WI38 (cell line): ENCODE results near the gene EPHB3.

Experiments
- H3K4me3 ChIP-seq: 2 replicates; pipeline ENCODE4 v1.5.1; 2011; ENCODE audit warnings: low read depth, mild to moderate bottlenecking, control low read depth, low read length
- TF ChIP-seq, protein P1 (sequence below): IDR thresholded peaks from 2 replicates; pipeline ENCODE4 v1.5.1; 2012; ENCODE audit warnings: low read depth, mild to moderate bottlenecking, control low read depth, low read length

EPHB3 gene

DNA sequence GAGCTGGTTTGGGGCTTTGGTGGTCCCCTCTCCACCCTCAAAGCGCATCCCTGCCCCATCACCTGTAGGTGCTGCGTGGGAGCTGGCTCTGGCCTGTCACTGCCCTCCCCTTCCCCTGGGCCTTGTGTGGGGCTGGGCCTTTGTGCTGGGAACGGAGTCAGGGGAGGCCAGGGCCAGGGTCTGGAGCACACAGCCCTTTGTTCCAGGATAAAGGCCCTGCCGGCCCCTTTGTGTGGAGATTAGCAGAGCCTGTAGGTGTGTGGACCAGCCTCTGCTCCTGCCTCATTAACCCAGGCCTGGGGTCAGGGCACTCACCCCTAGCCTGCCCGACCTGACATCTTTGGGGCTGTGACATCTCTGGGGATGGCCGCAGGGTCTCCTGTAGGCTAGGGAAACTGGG is 8.9 kb downstream of the EPHB3 start:
- TF ChIP-seq, protein P1, sequence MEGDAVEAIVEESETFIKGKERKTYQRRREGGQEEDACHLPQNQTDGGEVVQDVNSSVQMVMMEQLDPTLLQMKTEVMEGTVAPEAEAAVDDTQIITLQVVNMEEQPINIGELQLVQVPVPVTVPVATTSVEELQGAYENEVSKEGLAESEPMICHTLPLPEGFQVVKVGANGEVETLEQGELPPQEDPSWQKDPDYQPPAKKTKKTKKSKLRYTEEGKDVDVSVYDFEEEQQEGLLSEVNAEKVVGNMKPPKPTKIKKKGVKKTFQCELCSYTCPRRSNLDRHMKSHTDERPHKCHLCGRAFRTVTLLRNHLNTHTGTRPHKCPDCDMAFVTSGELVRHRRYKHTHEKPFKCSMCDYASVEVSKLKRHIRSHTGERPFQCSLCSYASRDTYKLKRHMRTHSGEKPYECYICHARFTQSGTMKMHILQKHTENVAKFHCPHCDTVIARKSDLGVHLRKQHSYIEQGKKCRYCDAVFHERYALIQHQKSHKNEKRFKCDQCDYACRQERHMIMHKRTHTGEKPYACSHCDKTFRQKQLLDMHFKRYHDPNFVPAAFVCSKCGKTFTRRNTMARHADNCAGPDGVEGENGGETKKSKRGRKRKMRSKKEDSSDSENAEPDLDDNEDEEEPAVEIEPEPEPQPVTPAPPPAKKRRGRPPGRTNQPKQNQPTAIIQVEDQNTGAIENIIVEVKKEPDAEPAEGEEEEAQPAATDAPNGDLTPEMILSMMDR = no peak
- H3K4me3 ChIP-seq = no peak overlapping the region

DNA sequence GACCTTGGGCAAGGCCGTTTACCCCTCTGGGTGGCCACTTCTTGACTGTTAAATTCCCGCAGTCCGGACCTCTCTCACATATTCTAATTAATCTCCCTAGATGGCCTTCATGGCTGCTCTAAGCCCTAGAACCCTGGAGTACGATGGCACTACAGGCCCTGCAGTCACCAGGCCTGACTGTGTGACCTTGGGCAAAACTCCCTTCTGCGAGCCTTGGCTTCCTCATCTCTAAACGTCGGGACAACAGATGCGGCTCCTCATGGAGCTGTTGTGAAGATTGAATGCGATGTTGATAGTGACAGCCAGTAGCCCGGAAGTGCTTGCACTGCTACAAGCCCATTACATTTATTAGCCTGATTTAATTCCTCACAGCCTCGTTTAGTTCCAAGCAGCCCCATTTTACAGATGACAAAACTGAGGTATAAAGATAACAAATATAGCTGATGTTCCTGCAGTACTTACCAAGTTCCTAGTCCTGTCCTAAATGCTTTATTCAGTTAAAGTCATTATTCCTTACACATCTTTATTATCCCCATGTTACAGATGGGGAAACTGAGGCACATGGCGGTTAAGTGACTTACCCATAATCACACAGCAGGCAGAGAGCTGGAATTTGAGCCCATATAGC is 10.3 kb downstream of the EPHB3 start:
- TF ChIP-seq, protein P1 = no peak
- H3K4me3 ChIP-seq = no peak overlapping the region

DNA sequence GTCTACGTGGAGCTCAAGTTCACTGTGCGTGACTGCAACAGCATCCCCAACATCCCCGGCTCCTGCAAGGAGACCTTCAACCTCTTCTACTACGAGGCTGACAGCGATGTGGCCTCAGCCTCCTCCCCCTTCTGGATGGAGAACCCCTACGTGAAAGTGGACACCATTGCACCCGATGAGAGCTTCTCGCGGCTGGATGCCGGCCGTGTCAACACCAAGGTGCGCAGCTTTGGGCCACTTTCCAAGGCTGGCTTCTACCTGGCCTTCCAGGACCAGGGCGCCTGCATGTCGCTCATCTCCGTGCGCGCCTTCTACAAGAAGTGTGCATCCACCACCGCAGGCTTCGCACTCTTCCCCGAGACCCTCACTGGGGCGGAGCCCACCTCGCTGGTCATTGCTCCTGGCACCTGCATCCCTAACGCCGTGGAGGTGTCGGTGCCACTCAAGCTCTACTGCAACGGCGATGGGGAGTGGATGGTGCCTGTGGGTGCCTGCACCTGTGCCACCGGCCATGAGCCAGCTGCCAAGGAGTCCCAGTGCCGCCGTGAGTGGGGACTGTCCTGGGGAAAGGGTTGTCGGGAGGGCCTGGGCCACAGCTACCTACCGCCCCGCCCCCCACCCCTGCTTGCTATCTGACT is 11.2 kb downstream of the EPHB3 start:
- no peak overlapping the region for H3K4me3 ChIP-seq
- TF ChIP-seq, protein P1 = no peak

DNA sequence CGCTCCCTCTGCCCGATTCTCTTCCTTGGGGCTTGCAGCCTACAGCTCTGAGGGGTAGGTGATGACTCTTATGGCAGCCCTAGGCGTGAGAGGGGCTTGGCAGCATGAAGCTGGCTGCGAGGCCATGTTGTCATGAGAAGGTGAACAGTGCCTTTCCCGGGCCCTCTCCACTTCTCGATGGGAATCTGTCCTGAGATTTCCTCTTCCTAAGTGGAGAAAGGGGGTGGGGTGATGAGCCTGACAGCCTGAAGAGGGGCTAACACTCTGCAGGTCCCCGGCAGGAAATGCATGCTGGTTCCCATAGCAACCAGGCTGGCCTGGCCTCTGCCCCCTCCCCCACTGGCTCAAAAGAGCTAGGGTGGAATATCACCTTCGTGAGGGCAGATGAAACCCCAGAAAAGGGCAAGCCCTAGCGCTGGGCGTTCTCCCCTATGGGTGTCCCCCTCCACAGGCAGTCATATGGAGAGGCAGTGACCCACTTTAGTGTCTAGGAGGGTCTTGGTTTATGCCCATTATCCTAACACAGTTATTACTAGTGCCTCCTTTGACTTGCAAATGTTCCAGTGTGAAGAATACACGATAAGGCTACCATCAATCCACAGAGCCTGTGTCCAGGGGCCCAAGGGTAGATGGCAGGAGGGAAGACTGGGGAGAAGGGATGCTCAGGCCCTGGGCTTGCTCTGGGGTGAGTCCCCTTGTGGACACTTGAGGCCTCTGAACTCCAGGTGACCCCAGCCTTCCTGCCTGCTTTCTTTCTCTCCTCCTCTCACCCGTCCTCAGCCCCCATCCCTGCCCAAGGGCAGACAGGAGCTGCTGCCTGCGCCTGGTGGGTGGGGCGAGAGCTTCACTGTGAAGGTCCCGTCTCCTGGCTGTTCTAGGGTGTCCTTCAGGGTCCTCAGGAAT is 13.2 kb downstream of the EPHB3 start:
- H3K4me3 ChIP-seq = no peak overlapping the region
- TF ChIP-seq, protein P1 = no peak

DNA sequence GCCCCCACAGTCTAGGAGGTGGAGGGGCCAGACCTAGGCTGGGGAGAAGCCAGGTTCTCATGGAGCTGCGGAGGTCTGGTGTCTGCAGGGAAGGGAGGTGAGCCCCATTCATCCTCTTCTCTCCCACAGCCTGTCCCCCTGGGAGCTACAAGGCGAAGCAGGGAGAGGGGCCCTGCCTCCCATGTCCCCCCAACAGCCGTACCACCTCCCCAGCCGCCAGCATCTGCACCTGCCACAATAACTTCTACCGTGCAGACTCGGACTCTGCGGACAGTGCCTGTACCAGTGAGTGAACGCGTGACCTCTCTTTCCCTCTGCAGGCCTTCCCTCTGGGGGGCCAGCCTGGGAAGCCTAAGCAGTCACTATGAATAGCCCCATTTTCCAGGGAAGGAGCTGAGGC is 14.1 kb downstream of the EPHB3 start:
- H3K4me3 ChIP-seq = no peak overlapping the region
- TF ChIP-seq, protein P1 = no peak

DNA sequence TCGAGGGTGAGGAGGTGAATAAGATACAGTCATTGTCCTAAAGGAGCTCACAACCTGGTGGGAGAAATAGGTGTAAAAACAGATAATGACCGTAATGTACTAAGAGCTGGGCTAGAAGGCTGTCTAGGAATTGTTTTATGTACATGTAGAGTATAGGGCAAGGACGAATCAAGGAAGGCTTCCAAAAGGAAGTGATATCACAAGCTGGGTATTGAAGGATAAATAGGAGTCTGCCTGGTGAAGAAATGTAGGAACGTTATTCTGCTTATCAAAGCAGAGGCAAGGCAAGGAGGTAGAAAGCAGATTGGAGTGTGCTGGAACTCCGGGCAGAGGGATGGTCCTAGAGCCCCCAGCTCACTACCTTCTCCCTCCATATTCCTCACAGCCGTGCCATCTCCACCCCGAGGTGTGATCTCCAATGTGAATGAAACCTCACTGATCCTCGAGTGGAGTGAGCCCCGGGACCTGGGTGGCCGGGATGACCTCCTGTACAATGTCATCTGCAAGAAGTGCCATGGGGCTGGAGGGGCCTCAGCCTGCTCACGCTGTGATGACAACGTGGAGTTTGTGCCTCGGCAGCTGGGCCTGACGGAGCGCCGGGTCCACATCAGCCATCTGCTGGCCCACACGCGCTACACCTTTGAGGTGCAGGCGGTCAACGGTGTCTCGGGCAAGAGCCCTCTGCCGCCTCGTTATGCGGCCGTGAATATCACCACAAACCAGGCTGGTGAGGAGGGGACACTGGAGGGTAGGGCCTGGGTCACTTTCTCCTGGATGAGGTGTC is 15.1 kb downstream of the EPHB3 start:
- H3K4me3 ChIP-seq = no peak overlapping the region
- TF ChIP-seq, protein P1 = no peak
